Activated CD4-positive, alpha-beta T cell treated with anti-CD3 and anti-CD28 coated beads for 36 hours (primary cell): ENCODE data around the gene TUBG1. TPM values are rescaled to one million over a fixed set of nuclear protein-coding genes. Genes with fewer than 3 reads are reported as not detected.

ENCODE experiments used
- ATAC-seq: fragments of 200-7000 bp; cut with Tn5 transposase; one replicate; pipeline ENCODE4 v1.10.0; 2021; ENCODE audit warnings: mild to moderate bottlenecking, moderate library complexity
- CTCF ChIA-PET: fragments of 350-600 bp; sonication (Branson Sonifier 250); formaldehyde crosslinking; loops from one replicate; lab custom pipeline; 2021; ENCODE audit warnings: antibody characterized with exemption; lab: Charles Lee
- POLR2A ChIA-PET: fragments of 350-600 bp; sonication (Branson Sonifier 250); formaldehyde crosslinking; loops from one replicate; lab custom pipeline; 2021; ENCODE audit warnings: antibody characterized with exemption, inconsistent platforms; lab: Charles Lee
- DNase-seq: peaks from one replicate; pipeline ENCODE4 v3.0.0-alpha.2; 2020
- H3K27ac Mint-ChIP-seq: one replicate; pipeline ENCODE4 v1.8.0; 2021; ENCODE audit warnings: mixed read lengths
- H3K27me3 Mint-ChIP-seq: one replicate; pipeline ENCODE4 v1.8.0; 2021; ENCODE audit warnings: mixed read lengths
- H3K36me3 Mint-ChIP-seq: one replicate; pipeline ENCODE4 v1.8.0; 2021; ENCODE audit warnings: low read depth, mixed read lengths
- H3K4me1 Mint-ChIP-seq: one replicate; pipeline ENCODE4 v1.8.0; 2021; ENCODE audit warnings: mixed read lengths
- H3K4me3 Mint-ChIP-seq: one replicate; pipeline ENCODE4 v1.8.0; 2021; ENCODE audit warnings: mild to moderate bottlenecking, moderate library complexity, mixed read lengths
- H3K9me3 Mint-ChIP-seq: one replicate; pipeline ENCODE4 v1.8.0; 2021; ENCODE audit warnings: low read depth, mixed read lengths
- intact Hi-C, 2 experiments: fragments of 100-400 bp; cut with DNase I in 1 of 2; cut with micrococcal nuclease in 1 of 2; formaldehyde crosslinking; loops; one replicate each; pipeline versions ENCODE4 v1.14.2 to v1.15.1; 2022 to 2024; cut with DNase I, micrococcal nuclease
- total RNA-seq, 2 experiments: library from RNA; stranded (reverse); gene quantifications; one replicate each; pipeline ENCODE4 v1.2.3, GENCODE V29; 2021

TUBG1 gene
- total RNA-seq, 2 experiments from 2014 or later, result 76.1 to 102 TPM

DNA sequence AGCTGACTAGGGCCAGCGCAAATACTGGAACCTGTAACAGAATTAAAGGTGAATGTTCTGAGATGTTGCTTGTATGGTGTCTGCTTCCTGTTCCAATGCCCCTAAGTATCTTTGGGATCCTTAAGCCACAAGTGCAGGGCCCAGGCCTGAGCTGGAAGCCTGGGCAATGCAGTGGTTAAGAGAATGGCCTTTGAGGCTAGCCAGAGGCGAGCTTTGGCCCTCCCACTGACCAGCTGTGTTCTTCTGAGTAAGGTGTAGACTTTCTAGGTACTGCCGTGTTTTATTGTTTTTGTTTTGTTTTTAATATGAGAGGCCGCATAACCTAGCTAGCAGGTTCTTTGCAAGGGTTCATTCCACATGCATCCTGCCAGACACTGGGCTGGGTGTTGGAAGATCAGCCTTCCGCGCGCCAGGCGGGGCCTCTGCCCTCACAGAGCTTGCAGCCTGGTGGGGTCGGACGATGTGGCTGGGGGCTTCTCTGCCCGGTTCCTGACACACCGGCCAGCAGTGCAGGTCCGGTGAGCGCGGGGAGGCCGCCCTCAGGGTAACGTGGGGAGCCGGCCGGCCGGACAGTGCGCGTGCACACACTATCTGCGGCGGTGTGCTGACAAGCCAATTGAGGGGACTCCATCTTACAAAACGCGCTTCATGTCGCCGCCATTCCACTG, 43.1 kb upstream of the TUBG1 start:
- Mint-ChIP-seq H3K9me3 (no peaks in the 10 kb centered on the region), H3K27ac (peak overlapping the region; percentile 96), H3K4me1 (peaks cover 41% of the 10 kb centered on the region), H3K4me3 (peak overlapping the region; percentile 96), H3K36me3 (peaks cover 51% of the 10 kb centered on the region), H3K27me3 (no peaks in the 10 kb centered on the region)
- intact Hi-C loops, result loop anchor here in 1 of 2 experiments (2.0 to 10.0 kb wide), 2 partner anchors 42 to 608 kb away; partner anchors contain the start of genes NBR1, RETREG3 and TUBG1
- no peak for DNase-seq
- ChIA-PET POLR2A (interaction anchor here (0.5 to 2.3 kb wide), 2 partner anchors 12 to 34 kb away, joined by 5 to 8 read pairs; partner anchors contain the start of gene PSMC3IP), CTCF (interaction anchor here (0.6 to 4.9 kb wide), 3 partner anchors 11 to 372 kb away, joined by 3 to 29 read pairs (median 4); partner anchors contain the start of gene PSMC3IP)
- ATAC-seq, result no peak

GRCh38 chr17:42566883-42567573, 42.5 kb upstream of the TUBG1 start, which contains the start of gene MLX:
TSS of gene MLX (plus strand) at chr17:42567100. CDS start at chr17:42567125, 25 bp downstream.
- Mint-ChIP-seq H3K9me3 (no peaks in the 10 kb centered on the region), H3K4me1 (peaks cover 35% of the 10 kb centered on the region), H3K36me3 (peaks cover 52% of the 10 kb centered on the region), H3K27me3 (no peaks in the 10 kb centered on the region), H3K4me3 (peak within 1 kb of the TSS; percentile 96), H3K27ac (peak within 1 kb of the TSS; percentile 96)
- intact Hi-C loops, result loop anchor here (1.0 to 10.0 kb wide), 3 partner anchors 10 to 608 kb away; partner anchors contain the start of genes PSMC3IP (in 2 of the 2), NBR1 (in 1 of the 2), RETREG3 (in 1 of the 2) and TUBG1 (in 1 of the 2)
- POLR2A ChIA-PET, result interaction anchor here (0.5 to 2.3 kb wide), 5 partner anchors 9 to 801 kb away, joined by 3 to 8 read pairs (median 5); partner anchors contain the start of gene PSMC3IP
- DNase-seq (peak; percentile 95), ATAC-seq (peak; percentile 74)
- CTCF ChIA-PET, result interaction anchor here (0.6 to 4.9 kb wide), 2 partner anchors 10 to 82 kb away, joined by 3 to 29 read pairs; partner anchors contain the start of gene PSMC3IP

- DNase-seq (no peak), ATAC-seq (no peak)
- Mint-ChIP-seq H3K36me3 (peaks cover 61% of the 10 kb centered on the region), H3K27me3 (no peaks in the 10 kb centered on the region), H3K27ac (peak overlapping the region; percentile 47), H3K4me3 (peak overlapping the region; percentile 96), H3K4me1 (peaks cover 28% of the 10 kb centered on the region), H3K9me3 (no peaks in the 10 kb centered on the region)
- POLR2A ChIA-PET, result no interaction called here
- CTCF ChIA-PET, result interaction anchor here (0.5 to 4.9 kb wide), 3 partner anchors 9 to 355 kb away, joined by 3 to 29 read pairs (median 4); partner anchors contain the start of gene PSMC3IP
- intact Hi-C loops, result loop anchor here in 1 of 2 experiments (10.0 kb wide), 1 partner anchor 606 kb away; the partner anchor contains the start of gene NBR1
Observed at GRCh38 chr17:42568341-42569111, 41.0 kb upstream of the TUBG1 start.

- H3K4me3 Mint-ChIP-seq, result no peak overlapping the region
- DNase-seq (no peak), ATAC-seq (no peak)
- no peaks in the 10 kb centered on the region for H3K9me3 Mint-ChIP-seq
- H3K36me3 Mint-ChIP-seq, result peaks cover 77% of the 10 kb centered on the region
- intact Hi-C loops, result no loop called here
- no peaks in the 10 kb centered on the region for H3K27me3 Mint-ChIP-seq
- H3K4me1 Mint-ChIP-seq, result peaks cover 33% of the 10 kb centered on the region
- H3K27ac Mint-ChIP-seq, result no peak overlapping the region
- ChIA-PET POLR2A (no interaction called here), CTCF (no interaction called here)
Observed at GRCh38 chr17:42571435-42572225, 37.9 kb upstream of the TUBG1 start.

- POLR2A ChIA-PET, result interaction anchor here (0.8 kb wide), 1 partner anchor 259 kb away, joined by 4 read pairs; no protein-coding TSS in a partner anchor
- H3K4me1 Mint-ChIP-seq, result peaks cover 30% of the 10 kb centered on the region
- no peaks in the 10 kb centered on the region for H3K9me3 Mint-ChIP-seq
- H3K36me3 Mint-ChIP-seq, result peaks cover 82% of the 10 kb centered on the region
- H3K27me3 Mint-ChIP-seq, result no peaks in the 10 kb centered on the region
- ATAC-seq, result no peak
- H3K4me3 Mint-ChIP-seq, result no peak overlapping the region
- CTCF ChIA-PET, result interaction anchor here (0.6 to 1.0 kb wide), 2 partner anchors 141 to 459 kb away, joined by 3 read pairs; no protein-coding TSS in a partner anchor
- no peak for DNase-seq
- intact Hi-C loops, result no loop called here
- peak overlapping the region; percentile 56 for H3K27ac Mint-ChIP-seq
Observed at GRCh38 chr17:42573095-42573494, 36.4 kb upstream of the TUBG1 start.

DNA sequence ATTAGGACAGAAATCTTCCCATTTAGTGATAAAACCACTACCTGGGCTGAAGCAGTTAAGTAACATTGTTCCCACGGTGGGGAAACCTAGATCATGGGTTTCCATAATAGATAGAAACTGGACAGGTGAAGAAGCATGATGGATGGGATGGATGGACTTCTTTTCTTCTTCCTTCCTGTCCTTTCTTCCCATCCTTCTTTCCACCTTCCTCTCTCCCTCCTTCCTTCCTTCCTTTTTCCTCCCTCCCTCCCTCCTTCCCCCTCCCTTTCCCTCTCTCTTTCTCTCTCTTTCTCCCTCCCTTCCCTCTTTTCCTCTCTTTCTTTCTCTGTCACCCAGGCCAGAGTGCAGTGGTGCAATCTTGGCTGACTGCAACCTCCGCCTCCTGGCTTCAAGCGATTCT, 35.0 kb upstream of the TUBG1 start:
- CTCF ChIA-PET, result interaction anchor here (1.5 kb wide), 1 partner anchor 34 kb away, joined by 3 read pairs; the partner anchor contains the start of genes RETREG3 and TUBG1
- POLR2A ChIA-PET, result no interaction called here
- ATAC-seq (no peak), DNase-seq (no peak)
- H3K4me3 Mint-ChIP-seq, result no peak overlapping the region
- peaks cover 31% of the 10 kb centered on the region for H3K4me1 Mint-ChIP-seq
- no peaks in the 10 kb centered on the region for H3K9me3 Mint-ChIP-seq
- H3K27ac Mint-ChIP-seq, result no peak overlapping the region
- intact Hi-C loops, result no loop called here
- H3K27me3 Mint-ChIP-seq, result no peaks in the 10 kb centered on the region
- peaks cover 75% of the 10 kb centered on the region for H3K36me3 Mint-ChIP-seq

GRCh38 chr17:42577140-42577531, 32.3 kb upstream of the TUBG1 start:
- intact Hi-C loops, result loop anchor here (1.0 to 5.0 kb wide), 10 partner anchors 10 to 421 kb away; partner anchors contain the start of genes COASY (in 2 of the 2), MLX (in 2 of the 2), RETREG3 (in 2 of the 2) and TUBG1 (in 2 of the 2)
- Mint-ChIP-seq H3K9me3 (no peaks in the 10 kb centered on the region), H3K4me3 (peak overlapping the region; percentile 88), H3K27me3 (no peaks in the 10 kb centered on the region), H3K36me3 (peaks cover 62% of the 10 kb centered on the region), H3K27ac (peak overlapping the region; percentile 98), H3K4me1 (peaks cover 28% of the 10 kb centered on the region)
- ATAC-seq, result peak; percentile 12
- DNase-seq, result peak; percentile 40
- CTCF ChIA-PET, result interaction anchor here (0.6 to 4.7 kb wide), 19 partner anchors 9 to 421 kb away, joined by 3 to 80 read pairs (median 7); partner anchors contain the start of genes MLX, RAMP2, RETREG3 and RPL27
- POLR2A ChIA-PET, result interaction anchor here (0.6 to 2.5 kb wide), 3 partner anchors 10 to 96 kb away, joined by 3 to 8 read pairs (median 8); partner anchors contain the start of genes MLX, RETREG3 and TUBG1

DNA sequence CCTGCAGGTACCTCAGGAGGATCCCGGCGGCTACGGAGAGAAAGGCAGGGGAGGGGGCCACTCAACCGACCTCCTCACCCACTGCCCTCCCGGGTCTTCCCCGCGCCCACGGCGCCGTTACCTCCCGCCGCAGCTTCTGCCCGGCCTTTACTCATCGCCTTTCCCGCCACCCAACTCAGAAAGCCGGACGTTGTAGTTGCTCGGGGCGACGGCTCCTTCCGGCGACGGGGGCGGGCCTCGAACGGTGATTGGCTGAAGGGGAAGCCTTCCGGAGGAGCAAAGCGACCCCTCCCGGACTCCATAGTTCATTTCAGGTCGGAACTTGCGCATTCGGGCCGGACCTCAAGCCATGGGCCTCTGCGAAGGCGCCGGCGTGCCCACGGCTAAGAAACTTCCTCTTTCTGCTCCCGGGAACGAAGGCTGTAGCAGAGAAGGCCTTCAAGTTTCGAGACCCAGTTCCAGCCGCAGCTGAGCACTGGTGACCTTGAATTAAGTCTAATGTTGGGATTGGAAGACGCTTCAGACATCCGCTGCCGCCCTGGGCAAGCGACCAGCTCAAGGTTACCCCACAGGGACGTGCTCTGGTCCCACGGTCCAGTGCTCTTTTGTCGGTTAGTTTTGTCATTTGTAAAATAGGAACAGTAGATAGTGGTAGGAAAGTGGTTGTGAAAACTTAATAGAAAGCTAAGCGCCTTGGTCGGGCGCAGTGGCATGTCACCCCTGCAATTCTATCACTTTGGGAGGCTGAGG, 31.8 kb upstream of the TUBG1 start, which contains the start of gene PSMC3IP:
Gene PSMC3IP, minus strand, starts transcription at position 198 of the 750 bp plus-strand sequence. Its CDS starts 43 bp downstream, at position 155.
- CTCF ChIA-PET, result interaction anchor here (0.6 to 4.7 kb wide), 61 partner anchors 10 to 906 kb away, joined by 3 to 80 read pairs (median 4); partner anchors contain the start of genes BECN1, CAVIN1, DHX8 and GHDC

More for the DNA sequence above, 31.8 kb upstream of the TUBG1 start, which contains the start of gene PSMC3IP:
- intact Hi-C loops, result loop anchor here (1.0 to 5.0 kb wide), 17 partner anchors 10 to 421 kb away; partner anchors contain the start of genes BECN1 (in 2 of the 2), COASY (in 2 of the 2), EZH1 (in 2 of the 2) and MLX (in 2 of the 2)
- peaks cover 28% of the 10 kb centered on the region for H3K4me1 Mint-ChIP-seq
- ATAC-seq, result peak; percentile 92
- peak within 1 kb of the TSS; percentile 98 for H3K27ac Mint-ChIP-seq
- peak within 1 kb of the TSS; percentile 88 for H3K4me3 Mint-ChIP-seq
- POLR2A ChIA-PET, result interaction anchor here (0.6 to 2.5 kb wide), 9 partner anchors 11 to 420 kb away, joined by 3 to 10 read pairs (median 4); partner anchors contain the start of genes BECN1, MLX, RETREG3 and RPL27
- H3K9me3 Mint-ChIP-seq, result no peaks in the 10 kb centered on the region
- DNase-seq, result peak; percentile 98
- peaks cover 61% of the 10 kb centered on the region for H3K36me3 Mint-ChIP-seq
- H3K27me3 Mint-ChIP-seq, result no peaks in the 10 kb centered on the region
